NT2/D1 (cell line): ENCODE measurements around the gene EFHD1.

Source experiments
- YY1 ChIP-seq: IDR thresholded peaks from 2 replicates; pipeline ENCODE4 v1.6.1; 2011; ENCODE audit not compliant: insufficient read length, insufficient read depth
- ZNF274 ChIP-seq: IDR thresholded peaks from 2 replicates; pipeline ENCODE4 v1.6.1; 2011; ENCODE audit warnings: mild to moderate bottlenecking, low read depth, low read length

DNA sequence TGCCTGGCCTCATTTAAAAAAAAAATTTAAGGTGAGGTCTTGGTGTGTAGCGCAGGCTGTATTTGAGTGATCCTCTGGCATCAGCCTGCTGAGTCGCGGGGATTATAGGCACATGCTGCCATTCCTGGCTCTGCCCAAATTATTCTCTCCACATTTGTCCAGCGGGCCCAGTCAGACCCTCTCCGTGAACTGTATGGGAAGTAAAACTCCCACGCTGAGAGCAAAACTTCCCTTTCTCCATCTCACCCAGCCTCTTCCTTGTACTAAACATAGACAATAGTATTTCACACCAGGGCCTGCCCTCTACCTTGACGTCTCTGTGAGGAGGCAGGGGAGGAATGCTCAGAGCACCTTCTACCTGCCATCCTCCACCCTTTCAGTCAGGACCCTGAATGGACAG lies 45.9 kb upstream of the EFHD1 start:
- no peak for TF ChIP-seq YY1
- no peak for TF ChIP-seq ZNF274
